Erythroblast (primary cell): Measurements from ENCODE around the gene FAM90A1.
"Not testable (repeated sequence)": the region's sequence is repeated elsewhere in the genome, so short reads cannot be mapped to it uniquely, and the experiment has no call there.

Source experiments
- GATA1 ChIP-seq: IDR thresholded peaks from 2 replicates; pipeline ENCODE4 v1.6.1; 2011; ENCODE audit warnings: low read depth, mild to moderate bottlenecking, control low read depth, low read length, moderate library complexity
- POLR2A ChIP-seq: IDR thresholded peaks from 2 replicates; pipeline ENCODE4 v1.6.1; 2011; ENCODE audit warnings: mild to moderate bottlenecking, low read length

DNA sequence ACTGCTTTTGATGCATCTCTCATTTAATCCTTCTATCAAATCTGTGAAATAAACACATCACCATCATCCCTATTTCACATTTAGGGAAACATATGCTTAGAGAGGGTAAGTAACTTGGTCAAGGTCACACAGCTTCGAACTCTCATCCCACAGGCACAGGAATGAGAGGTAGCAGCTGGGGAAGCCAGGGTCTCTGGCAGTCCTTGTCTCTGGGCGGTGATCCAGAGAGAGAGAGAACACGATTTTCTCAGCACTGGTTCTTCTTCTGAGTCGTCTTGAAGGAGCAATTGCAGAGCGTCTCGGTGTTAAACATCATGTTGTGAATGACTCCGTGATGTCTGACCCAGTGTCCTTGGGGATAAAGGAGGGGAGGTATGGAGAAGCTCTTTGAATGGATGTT, 36.8 kb upstream of the FAM90A1 start:
- not testable (repeated sequence) for TF ChIP-seq POLR2A, GATA1
